Measurements from ENCODE around the gene PNPLA2.

DNA sequence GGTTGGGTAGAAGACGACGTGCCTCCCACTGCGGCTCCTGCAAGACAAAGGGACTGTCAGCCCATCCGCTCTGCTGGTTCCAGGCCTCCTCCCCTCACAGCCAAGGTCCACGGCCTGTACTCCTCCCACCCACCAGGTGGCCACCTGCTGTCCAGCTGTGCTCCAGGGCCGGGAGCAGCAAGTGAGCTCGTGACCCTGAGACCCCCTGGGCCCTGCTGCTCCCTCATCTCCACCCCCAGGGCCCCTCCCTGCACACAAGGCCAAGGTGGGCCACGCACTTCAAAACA, 51.4 kb downstream of the PNPLA2 start:
- TF ChIP-seq, protein P1, sequence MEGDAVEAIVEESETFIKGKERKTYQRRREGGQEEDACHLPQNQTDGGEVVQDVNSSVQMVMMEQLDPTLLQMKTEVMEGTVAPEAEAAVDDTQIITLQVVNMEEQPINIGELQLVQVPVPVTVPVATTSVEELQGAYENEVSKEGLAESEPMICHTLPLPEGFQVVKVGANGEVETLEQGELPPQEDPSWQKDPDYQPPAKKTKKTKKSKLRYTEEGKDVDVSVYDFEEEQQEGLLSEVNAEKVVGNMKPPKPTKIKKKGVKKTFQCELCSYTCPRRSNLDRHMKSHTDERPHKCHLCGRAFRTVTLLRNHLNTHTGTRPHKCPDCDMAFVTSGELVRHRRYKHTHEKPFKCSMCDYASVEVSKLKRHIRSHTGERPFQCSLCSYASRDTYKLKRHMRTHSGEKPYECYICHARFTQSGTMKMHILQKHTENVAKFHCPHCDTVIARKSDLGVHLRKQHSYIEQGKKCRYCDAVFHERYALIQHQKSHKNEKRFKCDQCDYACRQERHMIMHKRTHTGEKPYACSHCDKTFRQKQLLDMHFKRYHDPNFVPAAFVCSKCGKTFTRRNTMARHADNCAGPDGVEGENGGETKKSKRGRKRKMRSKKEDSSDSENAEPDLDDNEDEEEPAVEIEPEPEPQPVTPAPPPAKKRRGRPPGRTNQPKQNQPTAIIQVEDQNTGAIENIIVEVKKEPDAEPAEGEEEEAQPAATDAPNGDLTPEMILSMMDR (IDR thresholded peaks at IDR 0.05 in 2 of 3, conservative IDR thresholded peaks at IDR 0.05 in 1 of 3; ENCODE audit: control insufficient read depth in 2 of 3, extremely low read depth in 1 of 3, insufficient read depth in 1 of 3, low read depth in 3 of 3, low read length in 3 of 3), result no peak
- TF ChIP-seq SIN3A (IDR thresholded peaks at IDR 0.05; ENCODE audit: low read depth, low read length) (no peak), CEBPB (IDR thresholded peaks at IDR 0.05; ENCODE audit: borderline replicate concordance in 1 of 2, low read depth in 2 of 2, low read length in 2 of 2) (no peak), NFYB (IDR thresholded peaks at IDR 0.05; ENCODE audit: insufficient read depth, low read depth, low read length) (no peak)

Data from GM12878 (cell line).